GM23338 (cell line): ENCODE measurements around the gene CD6. TPM values are rescaled to one million over a fixed set of nuclear protein-coding genes. Genes with fewer than 3 reads are reported as not detected.

ENCODE experiments used
- ATAC-seq: fragments of 200-7000 bp; cut with Tn5 transposase; 3 replicates; pipeline ENCODE4 v1.9.1; 2020
- DNase-seq: peaks from one replicate; pipeline ENCODE4 v3.0.0-alpha.2; 2015; ENCODE audit warnings: low spot score
- H2AFZ ChIP-seq: fragments of 200-600 bp; sonication (generic); 2 replicates; pipeline ENCODE4 v1.8.0; 2016; ENCODE audit warnings: antibody characterized with exemption, mild to moderate bottlenecking, moderate library complexity
- H3F3A ChIP-seq: fragments of 200-600 bp; sonication (generic); replicated peaks from 2 replicates; pipeline ENCODE4 v1.8.0; 2017; ENCODE audit warnings: antibody characterized with exemption, mixed run types, low read depth
- H3K27ac ChIP-seq: fragments of 200-600 bp; sonication (generic); 2 replicates; pipeline ENCODE4 v1.6.1; 2016; ENCODE audit warnings: low read depth
- H3K27me3 ChIP-seq: fragments of 200-600 bp; sonication (generic); 2 replicates; pipeline ENCODE4 v1.8.0; 2016; ENCODE audit warnings: mild to moderate bottlenecking, mixed run types, moderate library complexity; ENCODE audit not compliant: insufficient read depth
- H3K36me3 ChIP-seq: fragments of 200-600 bp; sonication (generic); 2 replicates; pipeline ENCODE4 v1.8.0; 2016; ENCODE audit warnings: mild to moderate bottlenecking; ENCODE audit not compliant: insufficient read depth
- H3K4me1 ChIP-seq: fragments of 200-600 bp; sonication (generic); 2 replicates; pipeline ENCODE4 v1.8.0; 2016; ENCODE audit warnings: mild to moderate bottlenecking, moderate library complexity; ENCODE audit not compliant: insufficient read depth
- H3K4me2 ChIP-seq: fragments of 200-600 bp; sonication (generic); 2 replicates; pipeline ENCODE4 v1.7.1; 2017; ENCODE audit warnings: mixed run types
- H3K4me3 ChIP-seq: fragments of 200-600 bp; sonication (generic); 2 replicates; pipeline ENCODE4 v1.6.1; 2016; ENCODE audit warnings: mixed run types
- H3K79me2 ChIP-seq: fragments of 200-600 bp; sonication (generic); replicated peaks from 2 replicates; pipeline ENCODE4 v1.8.0; 2017; ENCODE audit warnings: mild to moderate bottlenecking; ENCODE audit not compliant: insufficient read depth
- H3K9me2 ChIP-seq: fragments of 200-600 bp; sonication (generic); 2 replicates; pipeline ENCODE4 v1.8.0; 2017; ENCODE audit not compliant: insufficient read depth
- H4K20me1 ChIP-seq: fragments of 200-600 bp; sonication (generic); replicated peaks from 2 replicates; pipeline ENCODE4 v1.8.0; 2017; ENCODE audit warnings: mild to moderate bottlenecking; ENCODE audit not compliant: insufficient read depth
- H3K27ac Mint-ChIP-seq: 2 replicates; pipeline ENCODE4 v1.8.0; 2020; ENCODE audit warnings: inconsistent platforms, mild to moderate bottlenecking, moderate library complexity, mixed read lengths
- H3K27me3 Mint-ChIP-seq: 3 replicates; pipeline ENCODE4 v1.8.0; 2022; ENCODE audit warnings: low read depth, mild to moderate bottlenecking, moderate library complexity, mixed read lengths, inconsistent platforms; ENCODE audit not compliant: insufficient read depth, poor library complexity
- H3K36me3 Mint-ChIP-seq: 3 replicates; pipeline ENCODE4 v1.8.0; 2021; ENCODE audit warnings: low read depth, mild to moderate bottlenecking, inconsistent platforms, moderate library complexity, mixed read lengths
- H3K4me1 Mint-ChIP-seq: 3 replicates; pipeline ENCODE4 v1.8.0; 2020; ENCODE audit warnings: mild to moderate bottlenecking, inconsistent platforms, mixed read lengths
- H3K4me3 Mint-ChIP-seq: 3 replicates; pipeline ENCODE4 v1.8.0; 2021; ENCODE audit warnings: moderate library complexity, mild to moderate bottlenecking, inconsistent platforms, mixed read lengths
- H3K9me3 Mint-ChIP-seq: 3 replicates; pipeline ENCODE4 v1.8.0; 2020; ENCODE audit warnings: moderate library complexity, mild to moderate bottlenecking, inconsistent platforms, mixed read lengths
- CREB1 ChIP-seq: fragments of 250-450 bp; sonication (Bioruptor Pico); IDR thresholded peaks from 2 replicates; pipeline ENCODE4 v1.5.0; 2020; ENCODE audit warnings: low read depth, mild to moderate bottlenecking, moderate library complexity
- CTCF ChIP-seq, 2 experiments: fragments of 200-600 bp in 1 of 2; sonication (generic) in 1 of 2; conservative IDR thresholded peaks; 2 replicates each; pipeline versions ENCODE4 v1.5.1 to v1.6.1; 2016 to 2017; ENCODE audit warnings: antibody characterized with exemption in 2 of 2, low read depth in 2 of 2, mild to moderate bottlenecking in 2 of 2, moderate library complexity in 1 of 2
- EZH2phosphoT487 ChIP-seq: fragments of 200-600 bp; sonication (generic); IDR thresholded peaks from one replicate; pipeline ENCODE4 v1.8.1; 2018; ENCODE audit warnings: antibody characterized with exemption; ENCODE audit not compliant: unreplicated experiment
- JUNB ChIP-seq: IDR thresholded peaks from one replicate; pipeline ENCODE4 v1.6.1; 2016; ENCODE audit warnings: antibody characterized with exemption; ENCODE audit not compliant: unreplicated experiment
- NANOG ChIP-seq: IDR thresholded peaks from 2 replicates; pipeline ENCODE4 v1.6.1; 2016; ENCODE audit warnings: antibody characterized with exemption, borderline replicate concordance
- POLR2AphosphoS5 ChIP-seq: IDR thresholded peaks from 2 replicates; pipeline ENCODE4 v1.6.1; 2016; ENCODE audit warnings: antibody characterized with exemption, low read depth
- REST ChIP-seq: IDR thresholded peaks from one replicate; pipeline ENCODE4 v1.6.1; 2018; ENCODE audit warnings: antibody characterized with exemption; ENCODE audit not compliant: unreplicated experiment
- ZNF331 ChIP-seq: fragments of 250-450 bp; sonication (Bioruptor Pico); IDR thresholded peaks from 2 replicates; pipeline ENCODE4 v1.5.0; 2020; ENCODE audit warnings: low read depth, mild to moderate bottlenecking, moderate library complexity
- ZNF462 ChIP-seq: fragments of 250-450 bp; sonication (Bioruptor Pico); IDR thresholded peaks from 2 replicates; pipeline ENCODE4 v1.5.0; 2020; ENCODE audit warnings: mild to moderate bottlenecking, moderate library complexity
- polyA plus RNA-seq: library from polyadenylated mRNA; unstranded; fragments of >200 nt; fragmentation: Nextera tagmentation; extraction: Ambion mirVana; gene quantifications from 2 replicates; pipeline ENCODE4 v1.2.1, GENCODE V29; 2016
- total RNA-seq: library from RNA; depleted of rRNA; stranded (reverse); fragments of >200 nt; shearing (Covaris generic); gene quantifications from 2 replicates; pipeline ENCODE4 v1.2.3, GENCODE V29; 2014

The CD6 gene
- total and polyA plus RNA-seq, 2 experiments from 2014 or later, result 0.49 TPM; not detected in 1

- Histone ChIP-seq H3K36me3 (no peaks in the 10 kb centered on the region), H3F3A (no peaks in the 10 kb centered on the region), H3K27me3 (no peaks in the 10 kb centered on the region), H3K9me2 (no peaks in the 10 kb centered on the region), H3K4me1 (no peaks in the 10 kb centered on the region), H3K79me2 (no peaks in the 10 kb centered on the region), H3K4me3 (no peak overlapping the region), H3K27ac (no peak overlapping the region), H2AFZ (no peak overlapping the region), H4K20me1 (no peaks in the 10 kb centered on the region; the same call in 1 of the 2 replicates), H3K4me2 (no peak overlapping the region)
- Mint-ChIP-seq H3K4me3 (no peak overlapping the region), H3K36me3 (peaks cover 19% of the 10 kb centered on the region), H3K27ac (peak overlapping the region; percentile 6; the same call in 1 of the 2 replicates), H3K4me1 (peaks cover 10% of the 10 kb centered on the region; the same call in 2 of the 3 replicates), H3K27me3 (peaks cover 9% of the 10 kb centered on the region), H3K9me3 (no peaks in the 10 kb centered on the region)
- DNase-seq (no peak), ATAC-seq (peak; percentile 23)
- TF ChIP-seq POLR2AphosphoS5, result no peak
- peak in 1 of 2 experiments; percentile 20; a peak in 1 of 4 replicates for TF ChIP-seq CTCF (conservative IDR thresholded peaks at IDR 0.05; ENCODE audit: low read depth in 2 of 2)
Observed at GRCh38 chr11:60938500-60938899, 33.0 kb upstream of the CD6 start.

- H3K27ac ChIP-seq, result no peak overlapping the region
- no peaks in the 10 kb centered on the region for H3K79me2 ChIP-seq
- ATAC-seq (no peak), DNase-seq (no peak)
- H3K9me2 ChIP-seq, result no peaks in the 10 kb centered on the region
- no peak overlapping the region for H3K4me2 ChIP-seq
- Mint-ChIP-seq H3K27ac (no peak overlapping the region), H3K9me3 (no peaks in the 10 kb centered on the region), H3K4me1 (peaks cover 6% of the 10 kb centered on the region; the same call in 2 of the 3 replicates), H3K4me3 (no peak overlapping the region), H3K36me3 (peaks cover 15% of the 10 kb centered on the region; the same call in 2 of the 3 replicates), H3K27me3 (peaks cover 9% of the 10 kb centered on the region)
- H3K4me1 ChIP-seq, result no peaks in the 10 kb centered on the region
- H3F3A ChIP-seq, result no peaks in the 10 kb centered on the region
- peaks cover 2% of the 10 kb centered on the region; the same call in 1 of the 2 replicates for H4K20me1 ChIP-seq
- no peak overlapping the region for H2AFZ ChIP-seq
- no peaks in the 10 kb centered on the region for H3K36me3 ChIP-seq
- no peak overlapping the region for H3K4me3 ChIP-seq
- H3K27me3 ChIP-seq, result no peaks in the 10 kb centered on the region
- TF ChIP-seq NANOG, result no peak
- TF ChIP-seq CREB1 (CRISPR knock-in tag), result no peak
- no peak for TF ChIP-seq EZH2phosphoT487
- no peak for TF ChIP-seq POLR2AphosphoS5
- no peak for TF ChIP-seq REST
- TF ChIP-seq ZNF462 (CRISPR knock-in tag), result no peak
- TF ChIP-seq ZNF331 (CRISPR knock-in tag), result no peak
- no peak for TF ChIP-seq JUNB
Observed at GRCh38 chr11:60939301-60939700, 32.2 kb upstream of the CD6 start.
